Effector CD8-positive, alpha-beta T cell (primary cell): Measurements from ENCODE around the gene LIMS2.

Source experiments
- DNase-seq: peaks from one replicate; lab custom pipeline; 2025; lab: John Stamatoyannopoulos, UW

The LIMS2 gene

GRCh38 chr2:127622561-127623387, 52.6 kb downstream of the LIMS2 start:
- no peak for DNase-seq

DNA sequence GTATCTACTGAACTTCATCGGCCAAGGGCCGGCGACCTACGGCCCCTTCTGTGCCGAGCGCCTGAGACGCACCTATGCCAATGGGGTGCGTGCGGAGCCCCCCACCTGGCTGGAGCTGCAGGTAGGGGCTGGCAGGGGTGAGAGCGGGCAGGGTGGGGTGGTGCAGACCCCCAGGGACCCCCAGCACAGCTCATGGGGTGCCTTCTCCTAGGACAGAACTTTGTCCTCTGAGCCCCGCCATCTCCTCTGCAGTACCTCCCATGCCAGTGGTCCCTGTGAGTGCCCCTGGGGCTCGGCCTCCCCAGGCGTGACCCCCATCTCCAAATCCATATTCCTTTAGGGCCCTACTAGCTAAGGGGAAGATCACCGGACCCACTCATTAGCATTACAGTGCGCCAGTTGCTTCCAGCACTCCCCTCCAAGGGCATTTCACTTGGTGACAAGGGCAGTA, 53.3 kb downstream of the LIMS2 start:
- no peak for DNase-seq

DNA sequence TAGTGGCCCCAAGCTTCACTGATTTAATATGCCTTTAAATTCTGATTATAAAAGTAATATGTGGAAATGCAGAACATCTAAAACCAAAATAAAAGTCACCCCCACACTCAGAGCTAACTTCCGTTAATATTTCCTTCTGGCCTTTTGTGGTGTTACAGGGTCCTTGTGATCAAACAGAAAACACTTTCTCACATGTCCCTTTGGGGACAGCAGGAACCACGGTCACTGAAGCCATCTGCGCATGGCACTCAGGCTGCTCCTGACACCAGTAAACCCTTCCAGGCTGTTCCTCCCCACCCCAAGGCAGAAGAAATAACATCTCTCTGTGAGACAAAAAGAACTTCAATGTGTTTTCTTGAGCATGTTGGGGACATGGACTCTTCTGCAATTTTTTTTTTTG, 54.5 kb downstream of the LIMS2 start:
- no peak for DNase-seq

GRCh38 chr2:127619877-127620705, 55.2 kb downstream of the LIMS2 start:
- no peak for DNase-seq

DNA sequence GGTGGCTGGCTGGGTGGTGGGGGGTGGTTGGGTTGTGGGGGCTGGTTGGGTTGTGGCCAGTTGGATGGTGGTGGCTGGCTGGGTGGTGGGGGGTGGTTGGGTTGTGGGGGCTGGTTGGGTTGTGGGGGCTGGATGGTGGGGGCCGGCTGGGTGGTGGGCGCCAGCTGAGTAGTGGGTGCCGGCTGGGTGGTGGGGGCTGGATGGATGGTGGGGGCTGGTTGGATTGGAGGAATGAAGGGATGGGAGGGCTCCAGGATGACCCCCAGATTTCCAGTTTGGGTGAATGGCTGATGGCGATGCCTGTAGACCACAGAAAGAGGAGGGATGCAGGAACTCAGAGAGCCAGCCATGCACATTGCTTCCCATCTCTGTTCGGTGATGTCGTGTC, 56.1 kb downstream of the LIMS2 start:
- no peak for DNase-seq

DNA sequence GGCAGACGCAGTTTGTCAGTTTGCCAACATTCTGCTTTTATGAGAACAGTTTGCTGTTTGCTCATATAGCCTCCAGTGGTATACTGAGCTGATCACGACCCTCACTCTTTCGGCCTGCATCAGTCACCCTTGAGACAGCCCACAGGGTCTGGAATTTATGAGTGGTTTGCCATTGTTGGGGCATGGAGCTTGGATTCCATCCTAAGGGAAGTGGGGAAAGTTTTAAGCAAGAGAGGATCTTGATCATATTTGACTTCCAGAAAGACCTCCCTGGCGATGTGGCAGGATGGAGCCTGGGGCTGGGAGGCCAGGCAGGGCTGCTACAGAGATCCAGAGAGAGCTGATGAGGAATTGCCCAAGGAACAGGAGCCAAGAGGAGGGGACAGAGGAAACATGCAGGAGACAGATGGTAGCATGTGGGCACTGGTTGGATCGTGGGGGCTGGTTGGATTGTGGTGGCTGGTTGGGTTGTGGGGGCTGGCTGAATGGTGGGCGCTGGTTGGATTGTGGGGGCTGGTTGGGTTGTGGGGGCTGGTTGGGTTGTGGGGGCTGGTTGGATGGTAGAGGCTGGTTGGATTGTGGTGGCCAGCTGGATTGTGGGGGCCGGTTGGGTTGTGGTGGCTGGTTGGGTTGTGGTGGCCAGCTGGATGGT, 56.7 kb downstream of the LIMS2 start:
- no peak for DNase-seq

GRCh38 chr2:127615511-127616166, 59.7 kb downstream of the LIMS2 start:
- DNase-seq, result no peak

DNA sequence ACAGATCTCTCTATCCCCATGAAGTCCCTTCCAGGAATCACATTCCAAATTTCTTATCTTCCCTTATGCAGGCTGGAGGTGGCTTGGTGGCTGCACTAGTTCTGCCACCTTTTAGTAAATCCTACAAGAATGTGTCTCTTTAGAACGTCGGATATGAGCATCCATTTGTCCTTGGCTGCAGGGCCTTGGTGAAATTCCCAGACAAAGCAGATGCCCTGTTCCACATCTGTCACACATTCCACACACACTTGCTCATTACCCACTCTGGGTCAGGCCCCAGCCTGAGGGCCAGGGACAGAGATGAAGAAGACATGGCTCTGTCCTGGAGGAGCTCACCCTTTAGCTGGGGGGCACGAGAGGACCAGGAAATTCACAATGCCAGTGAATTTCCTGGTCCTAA, 60.6 kb downstream of the LIMS2 start:
- DNase-seq, result no peak

DNA sequence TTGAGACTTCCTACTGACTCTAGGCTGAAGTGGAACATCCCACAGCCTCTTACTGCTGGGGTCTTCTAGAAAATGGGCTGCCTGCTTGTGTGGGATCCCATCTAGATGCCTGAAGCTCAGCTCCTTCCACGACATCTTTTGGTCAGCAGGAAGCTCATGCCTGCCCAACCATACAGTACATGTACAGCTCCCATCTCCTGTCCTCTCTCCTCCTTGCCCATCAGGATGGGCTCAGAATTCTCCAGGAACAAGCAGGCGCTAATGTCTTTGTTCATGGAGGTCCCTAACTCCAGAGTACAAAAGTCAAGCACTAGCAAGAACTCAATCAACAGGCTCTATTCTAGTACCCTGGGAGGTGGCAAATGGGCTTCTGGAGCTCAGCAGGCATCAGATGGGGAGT, 61.1 kb downstream of the LIMS2 start:
- DNase-seq, result no peak

DNA sequence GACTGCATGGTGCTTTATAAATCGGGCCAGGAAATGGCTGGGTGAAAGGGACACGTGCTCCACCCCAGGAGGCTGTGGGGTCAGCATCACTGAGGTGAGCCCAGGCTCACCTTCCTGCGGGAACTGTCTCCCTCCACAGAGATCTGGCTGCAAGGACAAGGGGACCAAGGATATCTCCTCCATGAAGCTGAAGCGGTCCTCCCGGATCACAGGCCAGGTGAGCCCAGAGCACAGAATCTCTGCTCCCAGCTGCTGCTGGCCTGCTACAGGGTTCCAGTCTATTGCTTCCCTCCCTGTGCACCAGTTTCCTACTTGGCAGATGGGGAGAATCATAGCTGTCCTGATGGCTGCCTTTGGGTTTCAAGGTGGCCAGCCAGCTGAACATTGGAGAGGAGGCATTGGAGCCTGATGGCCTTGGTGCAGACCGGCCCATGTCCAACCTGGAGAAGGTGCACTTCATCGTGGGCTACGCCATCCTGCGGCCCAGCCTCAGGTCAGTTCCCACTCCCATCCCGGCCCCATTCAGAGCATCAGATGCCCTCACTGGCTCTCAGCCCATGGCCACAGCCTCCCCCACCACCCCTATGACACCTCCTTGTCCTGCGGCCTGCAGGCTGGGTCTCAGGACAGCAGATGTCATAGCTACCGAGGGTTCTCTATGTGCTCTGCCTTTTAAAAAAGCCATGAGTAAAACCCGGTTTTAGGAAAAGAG, 63.1 kb downstream of the LIMS2 start:
- DNase-seq, result no peak

DNA sequence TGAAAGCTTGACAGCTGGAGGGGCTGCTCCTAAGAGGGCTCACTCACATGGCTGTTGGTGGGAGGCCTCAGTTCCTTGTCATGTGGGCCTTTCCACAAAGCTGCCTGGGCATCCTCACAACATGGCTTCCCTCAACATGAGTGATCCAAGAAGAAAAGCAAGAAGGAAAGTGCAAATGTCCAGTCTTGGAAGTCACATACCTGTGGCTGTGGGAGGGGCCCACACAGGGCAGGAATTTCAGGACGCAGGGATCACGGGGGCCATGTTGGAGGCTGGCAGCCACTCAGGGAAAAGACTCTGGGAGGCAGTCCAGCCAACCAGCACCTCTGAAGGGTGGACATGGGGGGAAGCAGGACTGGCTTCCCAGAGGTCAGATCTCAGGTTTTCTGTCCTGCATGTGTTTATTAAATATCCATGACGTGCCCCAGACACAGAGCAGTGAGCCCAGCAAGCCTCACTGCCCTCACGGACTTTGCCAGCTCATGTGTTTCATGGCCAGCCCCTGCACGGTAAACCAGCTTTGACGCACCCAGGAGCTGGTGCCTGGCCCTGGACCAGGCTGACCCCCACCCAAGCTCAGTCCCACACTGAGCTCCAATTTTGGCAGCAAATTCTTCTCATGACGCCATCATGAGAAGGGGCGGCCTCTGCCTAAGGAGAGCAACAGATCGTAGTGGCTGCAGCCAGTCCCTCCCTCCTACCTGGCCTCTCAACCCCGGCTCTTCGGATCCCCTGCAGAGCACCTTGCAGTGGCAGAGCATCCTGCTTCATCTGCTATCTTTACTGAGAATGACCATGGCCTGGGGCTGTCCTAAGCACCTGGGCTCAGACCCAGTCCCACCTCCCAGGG, 64.0 kb downstream of the LIMS2 start:
- no peak for DNase-seq

DNA sequence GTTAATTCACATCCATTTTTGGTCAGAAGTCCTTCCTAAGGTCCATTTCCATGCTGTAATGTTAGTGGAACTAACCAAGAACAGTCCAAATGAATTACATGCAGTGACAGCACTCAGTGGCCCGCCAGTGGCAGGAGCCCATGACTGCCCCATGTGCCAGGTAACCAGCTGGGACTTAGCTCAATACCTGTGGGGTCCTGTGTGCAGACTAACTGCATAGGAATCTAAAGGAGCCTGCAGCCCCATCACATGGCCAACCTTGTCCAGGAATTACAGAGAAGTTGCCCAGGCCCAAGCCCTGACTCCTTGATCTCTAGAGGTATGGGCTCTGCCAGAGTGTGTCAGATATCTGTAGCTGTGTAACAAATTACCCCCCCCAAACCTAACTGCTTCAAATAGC, 64.8 kb downstream of the LIMS2 start:
- DNase-seq, result no peak

DNA sequence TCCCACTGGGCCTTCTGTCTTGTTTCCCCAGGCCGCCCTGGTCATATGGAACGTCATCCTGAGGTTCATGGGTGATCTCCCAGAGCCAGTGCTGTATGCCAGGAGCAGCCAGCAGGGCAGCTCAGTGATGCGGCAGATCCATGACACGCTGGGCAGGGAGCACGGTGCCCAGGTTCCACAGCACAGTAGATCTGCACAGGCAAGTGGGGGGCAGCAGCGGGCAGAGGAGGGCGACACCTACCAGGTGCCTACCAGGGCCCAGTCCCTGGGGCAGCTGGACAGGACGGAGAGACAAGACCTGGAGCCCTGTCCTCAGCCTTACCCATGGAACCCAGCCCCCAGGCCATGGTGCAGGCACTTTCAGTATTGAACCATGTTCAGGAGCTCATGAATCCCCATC, 65.5 kb downstream of the LIMS2 start:
- DNase-seq, result no peak

GRCh38 chr2:127609031-127609751, 66.1 kb downstream of the LIMS2 start:
- no peak for DNase-seq

- no peak for DNase-seq
These were observed 67.0 kb downstream of the LIMS2 start for GRCh38 chr2:127608061-127609030.

GRCh38 chr2:127607399-127607908, 67.9 kb downstream of the LIMS2 start:
- DNase-seq, result no peak

GRCh38 chr2:127606625-127607398, 68.5 kb downstream of the LIMS2 start:
- no peak for DNase-seq
